K562 (cell line): ENCODE results near the gene CSTB. TPM values are rescaled to one million over a fixed set of nuclear protein-coding genes. Genes with fewer than 3 reads are reported as not detected.

Experiments used
- AFF4 ChIP-seq: sonication (generic); formaldehyde crosslinking; IDR thresholded peaks from 2 replicates; pipeline ENCODE4 v1.8.0; 2023; ENCODE audit warnings: mild to moderate bottlenecking, missing genetic modification reagents
- BHLHE40 ChIP-seq: IDR thresholded peaks from 2 replicates; pipeline ENCODE4 v1.6.1; 2011; ENCODE audit warnings: low read length, improper control_type of control experiment
- CBX5 ChIP-seq: IDR thresholded peaks from 2 replicates; pipeline ENCODE4 v1.6.1; 2014; ENCODE audit warnings: low read depth, borderline replicate concordance
- CXXC5 ChIP-seq: fragments of 250-450 bp; sonication (Bioruptor Pico); IDR thresholded peaks from 2 replicates; pipeline ENCODE4 v1.8.0; 2022; ENCODE audit warnings: inconsistent platforms, mild to moderate bottlenecking, moderate library complexity
- DACH1 ChIP-seq: fragments of 450-650 bp; IDR thresholded peaks from 2 replicates; pipeline ENCODE4 v1.6.1; 2018; ENCODE audit not compliant: partially characterized antibody
- NR2C2 ChIP-seq, 2 experiments: fragments of 200-800 bp in 1 of 2; sonication (Bioruptor generic) in 1 of 2; sonication (generic) in 1 of 2; formaldehyde crosslinking in 1 of 2; IDR thresholded peaks; 2 replicates each; pipeline versions ENCODE4 v1.6.1 to v1.8.0; 2016 to 2022; ENCODE audit warnings: mild to moderate bottlenecking in 1 of 2, missing compliant biosample characterization in 1 of 2, missing genetic modification characterization in 1 of 2, missing genetic modification reagents in 1 of 2
- POLR2AphosphoS5 ChIP-seq: IDR thresholded peaks from 2 replicates; pipeline ENCODE4 v1.6.1; 2011; ENCODE audit warnings: mild to moderate bottlenecking, low read depth, low read length, moderate library complexity; ENCODE audit not compliant: control insufficient read depth, insufficient read depth
- SMARCA4 ChIP-seq: fragments of 450-650 bp; IDR thresholded peaks from 2 replicates; pipeline ENCODE4 v1.6.1; 2016
- TEAD4 ChIP-seq, 2 experiments: sonication (generic) in 1 of 2; formaldehyde crosslinking in 1 of 2; IDR thresholded peaks; 2 replicates each; pipeline versions ENCODE4 v1.6.1 to v1.8.0; 2012 to 2022; ENCODE audit warnings: borderline replicate concordance in 1 of 2, inconsistent platforms in 1 of 2, low read length in 1 of 2, mild to moderate bottlenecking in 1 of 2, missing genetic modification reagents in 1 of 2
- ZBTB40 ChIP-seq, 2 experiments: fragments of 450-650 bp in 1 of 2; sonication (generic) in 1 of 2; formaldehyde crosslinking in 1 of 2; IDR thresholded peaks; 2 replicates each; pipeline versions ENCODE4 v1.7.1 to v1.9.0; 2016 to 2022; ENCODE audit warnings: inconsistent platforms in 1 of 2, mild to moderate bottlenecking in 1 of 2, missing genetic modification reagents in 1 of 2
- ZBTB8A ChIP-seq: fragments of 450-650 bp; IDR thresholded peaks from 2 replicates; pipeline ENCODE4 v1.6.1; 2018; ENCODE audit warnings: mild to moderate bottlenecking, moderate library complexity; ENCODE audit not compliant: partially characterized antibody
- ZNF644 ChIP-seq: fragments of 200-800 bp; sonication (Bioruptor generic); IDR thresholded peaks from 2 replicates; pipeline ENCODE4 v1.6.1; 2016; ENCODE audit warnings: low read depth, missing genetic modification characterization, missing compliant biosample characterization
- polyA plus RNA-seq, 8 experiments: library from polyadenylated mRNA; depleted of rRNA in 4 of 8; stranded (reverse) in 5 of 8; unstranded in 3 of 8; fragments of >200 nt; fragmentation: Nextera tagmentation in 2 of 8; fragmentation: Illumina TruSeq in 1 of 8; extraction: Ambion mirVana in 2 of 8; extraction: Trizol in 1 of 8; gene quantifications; 2 replicates each; pipeline versions ENCODE4 v1.2.1 to v1.2.3, GENCODE V29; 2011 to 2014; ENCODE audit warnings: inconsistent platforms in 1 of 8, missing spikeins in 1 of 8
- total RNA-seq, 7 experiments: library from RNA; depleted of rRNA in 6 of 7; stranded (reverse); fragments of >200 nt in 6 of 7; fragmentation: Illumina TruSeq in 2 of 7; extraction: Trizol in 2 of 7; gene quantifications; 2 replicates each; pipeline versions ENCODE4 v1.2.1 to v1.2.3, GENCODE V29; 2011 to 2021; ENCODE audit warnings: low replicate concordance in 1 of 7

CSTB gene
- total and polyA plus RNA-seq, 9 of the 15 experiments (the other 6 are each of a cell fraction or from before 2014, with no cell fraction given): 12.4 to 65.0 (median 31.7) TPM

GRCh38 chr21:43767984-43768867, 7.9 kb downstream of the CSTB start (continued):
- TF ChIP-seq AFF4 (CRISPR knock-in tag) (0 out of 2 replicates have a peak, but pooled peaks have one; percentile 34), ZBTB40 (IDR thresholded peaks at IDR 0.05) (peak; percentile 21; the same call in 1 of the 2 replicates), ZBTB40 (CRISPR knock-in tag; IDR thresholded peaks at IDR 0.05) (no peak), CXXC5 (CRISPR knock-in tag) (peak; percentile 90), TEAD4 (IDR thresholded peaks at IDR 0.05; ENCODE audit: low read length) (peak; percentile 47), TEAD4 (CRISPR knock-in tag; IDR thresholded peaks at IDR 0.05; ENCODE audit: borderline replicate concordance) (no peak), ZNF644 (tag) (peak; percentile 86), DACH1 (no peak), BHLHE40 (peak; percentile 54; the same call in 1 of the 2 replicates), CBX5 (no peak), SMARCA4 (peak; percentile 85), NR2C2 (CRISPR knock-in tag; IDR thresholded peaks at IDR 0.05) (no peak), NR2C2 (tag; IDR thresholded peaks at IDR 0.05) (peak; percentile 76), POLR2AphosphoS5 (peak; percentile 23; the same call in 1 of the 2 replicates), ZBTB8A (no peak)
